ENCODE results near the gene CHAC1.

The CHAC1 gene

DNA sequence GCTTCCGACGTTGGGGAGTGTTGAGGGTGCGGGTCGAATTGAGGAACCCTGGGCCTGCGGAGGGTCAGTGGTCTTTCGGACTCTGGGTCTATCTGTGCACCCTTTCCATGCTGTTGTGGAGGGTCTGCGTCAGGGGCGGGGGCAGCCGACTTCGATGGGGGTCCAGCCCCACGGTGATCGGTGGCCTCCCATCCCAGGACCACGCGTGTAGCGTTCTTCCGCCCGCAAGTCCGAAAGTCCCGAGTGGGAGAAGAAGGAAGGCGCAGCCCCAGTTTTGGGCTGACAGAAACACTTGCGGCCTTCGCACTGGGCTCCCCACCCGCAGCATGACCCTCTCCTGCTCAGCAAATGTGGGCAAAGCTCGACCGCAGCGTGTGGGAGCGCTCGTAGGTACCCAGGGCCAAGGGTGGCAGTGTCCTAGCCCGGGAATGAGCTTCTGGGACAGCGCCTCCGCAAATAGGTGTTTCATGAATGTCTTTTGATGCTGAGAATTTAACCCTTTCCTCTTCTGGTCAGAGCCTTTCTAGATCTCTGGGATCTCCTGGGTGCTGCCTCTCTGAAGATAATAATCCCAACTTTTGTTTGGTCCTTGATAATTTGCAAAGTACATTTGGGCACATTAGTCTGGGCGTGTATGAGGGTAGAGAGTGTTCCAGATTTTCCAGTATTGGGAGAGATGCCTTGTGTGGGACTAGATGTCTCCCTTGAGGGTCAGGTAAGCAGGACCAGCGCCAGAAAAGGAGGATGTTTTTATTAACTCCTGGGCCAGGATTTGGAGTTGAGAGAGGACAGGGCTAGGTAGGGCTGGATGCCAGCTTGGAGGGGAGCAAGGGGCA, 26.4 kb upstream of the CHAC1 start:
- H3K9me3 ChIP-seq: no peaks in the 10 kb centered on the region
- no peak for DNase-seq
- H3K27me3 ChIP-seq: peaks cover 39% of the 10 kb centered on the region
- TF ChIP-seq, protein P1, sequence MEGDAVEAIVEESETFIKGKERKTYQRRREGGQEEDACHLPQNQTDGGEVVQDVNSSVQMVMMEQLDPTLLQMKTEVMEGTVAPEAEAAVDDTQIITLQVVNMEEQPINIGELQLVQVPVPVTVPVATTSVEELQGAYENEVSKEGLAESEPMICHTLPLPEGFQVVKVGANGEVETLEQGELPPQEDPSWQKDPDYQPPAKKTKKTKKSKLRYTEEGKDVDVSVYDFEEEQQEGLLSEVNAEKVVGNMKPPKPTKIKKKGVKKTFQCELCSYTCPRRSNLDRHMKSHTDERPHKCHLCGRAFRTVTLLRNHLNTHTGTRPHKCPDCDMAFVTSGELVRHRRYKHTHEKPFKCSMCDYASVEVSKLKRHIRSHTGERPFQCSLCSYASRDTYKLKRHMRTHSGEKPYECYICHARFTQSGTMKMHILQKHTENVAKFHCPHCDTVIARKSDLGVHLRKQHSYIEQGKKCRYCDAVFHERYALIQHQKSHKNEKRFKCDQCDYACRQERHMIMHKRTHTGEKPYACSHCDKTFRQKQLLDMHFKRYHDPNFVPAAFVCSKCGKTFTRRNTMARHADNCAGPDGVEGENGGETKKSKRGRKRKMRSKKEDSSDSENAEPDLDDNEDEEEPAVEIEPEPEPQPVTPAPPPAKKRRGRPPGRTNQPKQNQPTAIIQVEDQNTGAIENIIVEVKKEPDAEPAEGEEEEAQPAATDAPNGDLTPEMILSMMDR (IDR thresholded peaks at IDR 0.05; ENCODE audit: low read depth, low read length): no peak
- no peak overlapping the region for H3K4me3 ChIP-seq (ENCODE audit: low read depth, low read length)
- H3K36me3 ChIP-seq: no peaks in the 10 kb centered on the region
- H3K4me1 ChIP-seq: no peaks in the 10 kb centered on the region

DNA sequence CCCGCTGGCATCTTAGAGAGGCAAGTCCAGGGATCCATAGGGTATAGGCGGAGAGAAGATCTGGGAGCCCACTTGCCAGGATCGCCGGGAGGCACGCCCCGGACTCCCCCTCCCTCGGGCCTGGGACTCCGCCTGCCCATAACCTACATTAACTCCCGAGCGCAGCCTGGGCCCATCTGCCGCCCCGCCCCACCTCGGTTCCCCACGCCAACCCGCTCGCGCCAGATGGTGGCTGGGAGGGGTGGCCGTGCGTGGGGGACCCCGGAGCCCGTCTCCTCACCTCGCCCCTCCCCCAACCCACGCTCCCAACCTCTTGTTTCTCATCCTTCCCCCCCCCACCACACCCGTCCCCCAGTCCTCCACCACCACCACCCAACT, 25.8 kb upstream of the CHAC1 start:
- DNase-seq: no peak
- Histone ChIP-seq H3K4me1 (no peaks in the 10 kb centered on the region), H3K9me3 (no peaks in the 10 kb centered on the region), H3K36me3 (no peaks in the 10 kb centered on the region), H3K27me3 (peaks cover 39% of the 10 kb centered on the region), H3K4me3 (ENCODE audit: low read depth, low read length) (no peak overlapping the region; the same call in none of the 2 replicates)
- TF ChIP-seq, protein P1 (IDR thresholded peaks at IDR 0.05; ENCODE audit: low read depth, low read length): no peak

DNA sequence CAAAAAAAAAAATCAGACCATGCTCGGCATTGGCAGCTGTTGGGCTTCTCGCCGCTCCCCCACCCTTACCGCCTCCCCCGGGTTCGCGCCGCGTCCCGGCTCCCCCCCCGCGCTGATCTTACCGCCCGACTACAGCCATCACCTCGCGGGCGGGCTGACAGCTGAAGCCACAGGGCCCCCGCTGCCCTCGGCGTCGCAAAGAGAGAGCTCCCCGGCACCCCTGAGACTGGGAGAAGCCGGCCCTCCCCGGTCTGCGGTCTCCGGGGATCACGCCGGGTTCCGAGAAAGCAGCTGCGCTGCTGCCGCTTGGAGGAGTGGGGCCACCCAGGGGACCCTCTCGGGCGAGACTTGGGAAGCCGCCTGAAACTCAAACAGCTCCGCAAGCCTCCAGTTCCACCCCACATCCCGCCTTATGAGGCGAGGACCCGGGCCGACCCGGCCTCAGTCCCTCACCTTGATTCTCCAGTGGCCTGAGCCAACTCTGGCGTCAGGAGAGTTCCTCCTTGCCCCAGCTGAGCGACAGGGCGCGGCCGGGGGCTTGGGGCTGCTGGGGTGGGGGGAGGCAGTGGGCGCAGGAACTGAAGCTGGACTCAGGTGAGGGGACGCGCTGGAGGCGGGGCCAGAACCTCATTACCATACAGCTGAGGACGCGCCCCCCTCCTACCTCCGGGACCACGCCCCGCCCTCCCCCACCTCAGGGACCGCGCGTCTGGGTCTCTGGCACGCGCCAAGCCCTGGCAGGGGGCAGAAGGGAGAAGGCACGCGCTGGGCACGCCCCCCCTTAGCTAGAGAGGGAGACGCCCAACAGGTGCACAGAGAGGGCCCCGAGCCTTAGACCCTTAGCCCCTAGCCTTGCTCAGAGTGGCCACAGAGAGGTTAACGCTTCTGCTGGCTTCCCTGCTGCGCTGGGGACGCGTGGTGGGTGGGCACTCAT, 25.1 kb upstream of the CHAC1 start:
- peaks cover 39% of the 10 kb centered on the region for H3K27me3 ChIP-seq
- DNase-seq: no peak
- H3K4me1 ChIP-seq: no peaks in the 10 kb centered on the region
- no peaks in the 10 kb centered on the region for H3K9me3 ChIP-seq
- no peaks in the 10 kb centered on the region for H3K36me3 ChIP-seq
- TF ChIP-seq, protein P1 (IDR thresholded peaks at IDR 0.05; ENCODE audit: low read depth, low read length): no peak
- peak overlapping the region; percentile 55 for H3K4me3 ChIP-seq (ENCODE audit: low read depth, low read length)

DNA sequence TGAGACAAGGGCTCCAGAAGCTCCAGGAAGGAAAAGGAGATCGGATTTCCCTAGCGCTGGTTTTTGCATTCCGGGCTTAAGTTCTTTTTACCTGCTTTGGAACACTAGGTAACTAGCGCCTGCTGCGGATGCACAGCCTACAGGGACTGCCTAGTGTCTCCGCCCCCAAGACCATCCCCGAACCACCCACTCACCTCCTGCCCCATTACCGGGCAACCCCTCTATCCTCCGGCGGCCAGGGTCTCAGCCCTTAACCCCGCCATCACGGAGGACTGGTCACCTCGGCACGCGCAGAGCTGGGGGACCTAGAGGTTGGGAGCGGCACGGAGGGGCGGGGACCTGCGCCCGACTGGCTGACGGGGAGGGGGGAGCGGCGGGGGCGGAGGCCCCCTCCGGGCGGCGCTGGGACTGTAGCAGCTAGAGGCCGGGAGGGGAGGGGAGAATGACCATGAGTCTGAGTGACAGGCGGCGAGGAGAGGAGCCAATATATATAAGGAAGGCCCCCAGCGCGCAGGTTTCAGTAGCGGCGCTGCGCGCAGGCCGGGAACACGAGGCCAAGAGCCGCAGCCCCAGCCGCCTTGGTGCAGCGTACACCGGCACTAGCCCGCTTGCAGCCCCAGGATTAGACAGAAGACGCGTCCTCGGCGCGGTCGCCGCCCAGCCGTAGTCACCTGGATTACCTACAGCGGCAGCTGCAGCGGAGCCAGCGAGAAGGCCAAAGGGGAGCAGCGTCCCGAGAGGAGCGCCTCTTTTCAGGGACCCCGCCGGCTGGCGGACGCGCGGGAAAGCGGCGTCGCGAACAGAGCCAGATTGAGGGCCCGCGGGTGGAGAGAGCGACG, 24.2 kb upstream of the CHAC1 start, which contains the start of gene DLL4:
Gene DLL4 (plus strand): TSS at position 520 of the 839 bp plus-strand sequence. CDS start 329 bp downstream, outside the sequence.
- peaks cover 39% of the 10 kb centered on the region for H3K27me3 ChIP-seq
- no peaks in the 10 kb centered on the region for H3K4me1 ChIP-seq
- no peaks in the 10 kb centered on the region for H3K36me3 ChIP-seq
- H3K9me3 ChIP-seq: no peaks in the 10 kb centered on the region
- peak within 1 kb of the TSS; percentile 55 for H3K4me3 ChIP-seq (ENCODE audit: low read depth, low read length)
- DNase-seq: peak; percentile 64
- TF ChIP-seq, protein P1 (IDR thresholded peaks at IDR 0.05; ENCODE audit: low read depth, low read length): no peak

DNA sequence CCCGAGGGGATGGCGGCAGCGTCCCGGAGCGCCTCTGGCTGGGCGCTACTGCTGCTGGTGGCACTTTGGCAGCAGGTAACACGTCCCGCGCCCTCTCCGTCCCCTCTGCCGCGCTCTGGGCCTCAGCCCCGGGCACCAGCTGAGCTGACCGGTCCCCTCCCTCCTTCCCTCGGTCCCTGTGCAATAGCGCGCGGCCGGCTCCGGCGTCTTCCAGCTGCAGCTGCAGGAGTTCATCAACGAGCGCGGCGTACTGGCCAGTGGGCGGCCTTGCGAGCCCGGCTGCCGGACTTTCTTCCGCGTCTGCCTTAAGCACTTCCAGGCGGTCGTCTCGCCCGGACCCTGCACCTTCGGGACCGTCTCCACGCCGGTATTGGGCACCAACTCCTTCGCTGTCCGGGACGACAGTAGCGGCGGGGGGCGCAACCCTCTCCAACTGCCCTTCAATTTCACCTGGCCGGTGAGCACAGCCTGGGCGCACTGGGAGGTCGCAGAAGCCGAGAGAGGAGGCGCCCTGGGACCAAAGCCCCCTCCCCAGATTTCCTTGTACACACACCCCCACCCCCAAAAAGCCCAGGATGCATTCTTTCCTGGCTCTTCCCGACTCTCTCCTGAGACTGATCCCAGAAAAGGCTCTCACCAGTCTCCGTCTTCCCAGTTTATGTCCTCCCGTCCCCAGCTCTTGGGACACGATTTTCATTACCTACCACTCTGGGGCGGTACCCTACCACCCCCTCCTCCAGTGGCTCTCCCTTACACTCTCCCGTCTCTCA, 23.4 kb upstream of the CHAC1 start:
- H3K36me3 ChIP-seq: no peaks in the 10 kb centered on the region
- peaks cover 39% of the 10 kb centered on the region for H3K27me3 ChIP-seq
- H3K4me1 ChIP-seq: no peaks in the 10 kb centered on the region
- no peaks in the 10 kb centered on the region for H3K9me3 ChIP-seq
- DNase-seq: peak; percentile 66
- H3K4me3 ChIP-seq (ENCODE audit: low read depth, low read length): peak overlapping the region; percentile 55
- TF ChIP-seq, protein P1 (IDR thresholded peaks at IDR 0.05; ENCODE audit: low read depth, low read length): no peak

Measured in BE2C (cell line).